HT-29 (cell line): ENCODE measurements around the gene FBRSL1. TPM values are rescaled to one million over a fixed set of nuclear protein-coding genes. Genes with fewer than 3 reads are reported as not detected.
A peak's percentile ranks its signal among the peaks of the same experiment; 100 is the strongest.

ENCODE experiments used
- DNase-seq: peaks from one replicate; pipeline ENCODE4 v3.0.0-alpha.2; 2015; ENCODE audit warnings: low spot score
- total RNA-seq: library from RNA; depleted of rRNA; stranded (reverse); fragments of >200 nt; shearing (Covaris generic); gene quantifications from 2 replicates; pipeline ENCODE4 v1.2.3, GENCODE V29; 2014; rRNA removed

The FBRSL1 gene
- total RNA-seq, 1 experiment from 2014 or later, result 51.3 TPM

GRCh38 chr12:132557291-132558015 lies 67.5 kb downstream of the FBRSL1 start:
- DNase-seq, result no peak

- DNase-seq, result no peak
These were observed 68.3 kb downstream of the FBRSL1 start for GRCh38 chr12:132558042-132558856.

- no peak for DNase-seq
These were observed 69.1 kb downstream of the FBRSL1 start for GRCh38 chr12:132558861-132559623.

GRCh38 chr12:132559652-132560363 lies 69.9 kb downstream of the FBRSL1 start:
- peak; percentile 64 for DNase-seq

GRCh38 chr12:132560364-132560613 lies 70.3 kb downstream of the FBRSL1 start:
- DNase-seq, result no peak

- peak; percentile 87 for DNase-seq
These were observed 70.9 kb downstream of the FBRSL1 start for GRCh38 chr12:132560614-132561426.

Other genes starting within 250 kb of the FBRSL1 start
- gene GALNT9, start 160.6 kb upstream of the FBRSL1 start, total RNA-seq, result not detected in 2 replicates
- gene LRCOL1, start 120.4 kb downstream of the FBRSL1 start, total RNA-seq, result not detected in 2 replicates
- not detected in 2 replicates for gene P2RX2, start 128.6 kb downstream of the FBRSL1 start, total RNA-seq
- gene POLE, start 197.2 kb downstream of the FBRSL1 start, total RNA-seq, result 86.0 and 104 TPM in 2 replicates
- 92.5 and 102 TPM in 2 replicates for gene PXMP2, start 197.4 kb downstream of the FBRSL1 start, total RNA-seq
- gene PGAM5, start 220.7 kb downstream of the FBRSL1 start, total RNA-seq, result 183 and 191 TPM in 2 replicates